GM12878 (cell line): ENCODE measurements around the gene CLDN14. TPM values are rescaled to one million over a fixed set of nuclear protein-coding genes. Genes with fewer than 3 reads are reported as not detected.

Experiments
- ATAC-seq: fragments of 200-7000 bp; cut with Tn5 transposase; 3 replicates; pipeline ENCODE4 v1.9.1; 2020; ENCODE audit warnings: mild to moderate bottlenecking, moderate library complexity
- BruUV-seq: library from RNA; stranded (reverse); fragments of 400-500 nt; replicated peaks from 2 replicates; lab custom pipeline; 2021; lab: Mats Ljungman, UMichigan
- CTCF ChIA-PET: fragments of 300-600 bp; sonication (Branson Sonifier 250); formaldehyde crosslinking; extraction: SDS; loops from one replicate; lab custom pipeline; 2021; ENCODE audit warnings: inconsistent platforms; lab: Yijun Ruan, JAX
- POLR2A ChIA-PET: fragments of 350-600 bp; formaldehyde crosslinking; extraction: SDS; loops from one replicate; lab custom pipeline; 2021; ENCODE audit warnings: inconsistent platforms; lab: Charles Lee
- RAD21 ChIA-PET: fragments of 300-600 bp; sonication (Branson Sonifier 250); formaldehyde crosslinking; loops from one replicate; lab custom pipeline; 2023; ENCODE audit warnings: antibody characterized with exemption; ENCODE audit not compliant: unreplicated experiment; lab: Charles Lee
- SMC1A ChIA-PET: fragments of 300-600 bp; sonication (Branson Sonifier 250); formaldehyde crosslinking; loops from one replicate; lab custom pipeline; 2023; ENCODE audit not compliant: unreplicated experiment, uncharacterized antibody; lab: Charles Lee
- DNase-seq: peaks from one replicate; pipeline ENCODE4 v3.0.0-alpha.2; 2011; ENCODE audit warnings: low read depth, low spot score
- FAIRE-seq: peaks from 3 replicates; lab custom pipeline; 2011; peaks lifted over from hg19 to GRCh38; lab: Jason Lieb, UNC
- H2AFZ ChIP-seq: 2 replicates; pipeline ENCODE4 v1.6.0; 2011; ENCODE audit warnings: low read depth, low read length, control low read depth; ENCODE audit not compliant: control insufficient read depth
- H3K27ac ChIP-seq: 2 replicates; pipeline ENCODE4 v1.5.1; 2011; ENCODE audit warnings: control low read depth; ENCODE audit not compliant: control insufficient read depth, insufficient read depth
- H3K27me3 ChIP-seq, 2 experiments: replicated peaks in 1 of 2; 2 replicates each; pipeline versions ENCODE4 v1.6.0 to v1.6.1; 2011; ENCODE audit warnings: low read length in 1 of 2; ENCODE audit not compliant: control insufficient read depth in 2 of 2, insufficient read depth in 2 of 2
- H3K36me3 ChIP-seq, 2 experiments: 2 replicates each; pipeline ENCODE4 v1.5.1; 2011; ENCODE audit warnings: low read length in 1 of 2; ENCODE audit not compliant: control insufficient read depth in 2 of 2, insufficient read depth in 2 of 2
- H3K4me1 ChIP-seq: 2 replicates; pipeline ENCODE4 v1.6.1; 2011; ENCODE audit warnings: mild to moderate bottlenecking, low read length, moderate library complexity, mixed read lengths; ENCODE audit not compliant: control insufficient read depth, insufficient read depth
- H3K4me2 ChIP-seq: 2 replicates; pipeline ENCODE4 v1.6.0; 2011; ENCODE audit warnings: control low read depth; ENCODE audit not compliant: control insufficient read depth, insufficient read depth
- H3K4me3 ChIP-seq: fragments of 200-600 bp; sonication (generic); 2 replicates; pipeline ENCODE4 v1.5.1; 2016
- H3K79me2 ChIP-seq: 2 replicates; pipeline ENCODE4 v1.6.0; 2011; ENCODE audit warnings: low read length; ENCODE audit not compliant: control insufficient read depth, insufficient read depth
- H3K9ac ChIP-seq: 2 replicates; pipeline ENCODE4 v1.8.0; 2011; ENCODE audit warnings: low read length, control low read depth, mixed read lengths; ENCODE audit not compliant: control insufficient read depth, insufficient read depth
- H3K9me3 ChIP-seq: replicated peaks from 3 replicates; pipeline ENCODE4 v1.5.1; 2011; ENCODE audit warnings: mild to moderate bottlenecking, low read length; ENCODE audit not compliant: control insufficient read depth, insufficient read depth
- H4K20me1 ChIP-seq: 2 replicates; pipeline ENCODE4 v1.6.0; 2011; ENCODE audit not compliant: control insufficient read depth, insufficient read depth
- EP300 ChIP-seq, 2 experiments: fragments of 150-350 bp in 1 of 2; IDR thresholded peaks; 2 replicates each; pipeline ENCODE4 v1.6.1; 2011 to 2012; ENCODE audit warnings: low read depth in 2 of 2, low read length in 2 of 2, borderline replicate concordance in 1 of 2, improper control_type of control experiment in 1 of 2, inconsistent platforms in 1 of 2; ENCODE audit not compliant: control insufficient read depth in 1 of 2
- GATAD2B ChIP-seq: fragments of 450-650 bp; conservative IDR thresholded peaks from 2 replicates; pipeline ENCODE4 v1.6.1; 2017; ENCODE audit warnings: low read depth, mild to moderate bottlenecking, moderate library complexity
- IRF4 ChIP-seq: IDR thresholded peaks from 2 replicates; pipeline ENCODE4 v1.6.1; 2011; ENCODE audit warnings: low read depth, low read length
- MTA3 ChIP-seq: IDR thresholded peaks from 2 replicates; pipeline ENCODE4 v1.6.1; 2012; ENCODE audit warnings: low read length, inconsistent platforms, borderline replicate concordance
- PML ChIP-seq: IDR thresholded peaks from 2 replicates; pipeline ENCODE4 v1.6.1; 2012; ENCODE audit warnings: low read length, inconsistent platforms
- RB1 ChIP-seq: fragments of 450-650 bp; formaldehyde crosslinking; IDR thresholded peaks from 2 replicates; pipeline ENCODE4 v1.6.1; 2017; ENCODE audit warnings: mild to moderate bottlenecking, borderline replicate concordance
- SMARCA5 ChIP-seq: fragments of 450-650 bp; IDR thresholded peaks from 2 replicates; pipeline ENCODE4 v1.6.1; 2017; ENCODE audit warnings: mild to moderate bottlenecking
- SREBF2 ChIP-seq: IDR thresholded peaks from 2 replicates; pipeline ENCODE4 v1.6.1; 2012; ENCODE audit warnings: mild to moderate bottlenecking, low read length
- WGBS: methylation state at CpG from one replicate; pipeline ENCODE4 v1.1.6; 2016; ENCODE audit warnings: low lambda C conversion rate; ENCODE audit not compliant: insufficient replicate concordance, insufficient coverage; ENCODE audit errors: missing lambda C conversion rate; 5-methylcytosine and 5-hydroxymethylcytosine counted together
- in situ Hi-C: fragments of 300-500 bp; cut with MboI; formaldehyde crosslinking; loops from 9 replicates; pipeline ENCODE4 v1.14.3; 2018; ENCODE audit warnings: mixed read lengths
- intact Hi-C: fragments of 100-400 bp; cut with micrococcal nuclease; formaldehyde crosslinking; loops from one replicate; pipeline ENCODE4 v1.14.2; 2022; ENCODE audit not compliant: unreplicated experiment
- polyA plus RNA-seq, 11 experiments: library from polyadenylated mRNA; depleted of rRNA in 4 of 11; unstranded in 6 of 11; stranded (reverse) in 5 of 11; fragments of >200 nt; fragmentation: Nextera tagmentation in 4 of 11; fragmentation: Illumina TruSeq in 1 of 11; extraction: Ambion mirVana in 4 of 11; extraction: Trizol in 1 of 11; gene quantifications; 1 replicate in 1 of 11; 2 replicates in 10 of 11; pipeline versions ENCODE4 v1.2.1 to v1.2.3, GENCODE V29; 2011 to 2016; ENCODE audit warnings: inconsistent platforms in 2 of 11, missing spikeins in 2 of 11, low read depth in 1 of 11
- total RNA-seq, 4 experiments: library from RNA; depleted of rRNA in 3 of 4; stranded (reverse); fragments of >200 nt in 3 of 4; fragmentation: Illumina TruSeq in 1 of 4; extraction: Trizol in 1 of 4; gene quantifications; 2 replicates each; pipeline versions ENCODE4 v1.2.1 to v1.2.3, GENCODE V29; 2013 to 2021
- TF ChIP-seq, protein P1 (sequence below): fragments of 450-650 bp; IDR thresholded peaks from 2 replicates; pipeline ENCODE4 v1.6.1; 2017; ENCODE audit warnings: mild to moderate bottlenecking, moderate library complexity
- TF ChIP-seq, protein P2 (sequence below): fragments of 450-650 bp; IDR thresholded peaks from 2 replicates; pipeline ENCODE4 v1.6.1; 2017; ENCODE audit warnings: mild to moderate bottlenecking
- TF ChIP-seq, protein P3 (sequence below): IDR thresholded peaks from 2 replicates; pipeline ENCODE4 v1.6.1; 2012; ENCODE audit warnings: low read depth, low read length, improper control_type of control experiment
- TF ChIP-seq, protein P4 (sequence below): fragments of 450-650 bp; IDR thresholded peaks from 2 replicates; pipeline ENCODE4 v1.6.1; 2018; ENCODE audit warnings: borderline replicate concordance, mild to moderate bottlenecking; ENCODE audit not compliant: partially characterized antibody

CLDN14 gene
- total and polyA plus RNA-seq, 10 of the 15 experiments (the other 5 are each of a cell fraction or from before 2014, with no cell fraction given) = 0.90 to 19.4 (median 6.6) TPM

DNA sequence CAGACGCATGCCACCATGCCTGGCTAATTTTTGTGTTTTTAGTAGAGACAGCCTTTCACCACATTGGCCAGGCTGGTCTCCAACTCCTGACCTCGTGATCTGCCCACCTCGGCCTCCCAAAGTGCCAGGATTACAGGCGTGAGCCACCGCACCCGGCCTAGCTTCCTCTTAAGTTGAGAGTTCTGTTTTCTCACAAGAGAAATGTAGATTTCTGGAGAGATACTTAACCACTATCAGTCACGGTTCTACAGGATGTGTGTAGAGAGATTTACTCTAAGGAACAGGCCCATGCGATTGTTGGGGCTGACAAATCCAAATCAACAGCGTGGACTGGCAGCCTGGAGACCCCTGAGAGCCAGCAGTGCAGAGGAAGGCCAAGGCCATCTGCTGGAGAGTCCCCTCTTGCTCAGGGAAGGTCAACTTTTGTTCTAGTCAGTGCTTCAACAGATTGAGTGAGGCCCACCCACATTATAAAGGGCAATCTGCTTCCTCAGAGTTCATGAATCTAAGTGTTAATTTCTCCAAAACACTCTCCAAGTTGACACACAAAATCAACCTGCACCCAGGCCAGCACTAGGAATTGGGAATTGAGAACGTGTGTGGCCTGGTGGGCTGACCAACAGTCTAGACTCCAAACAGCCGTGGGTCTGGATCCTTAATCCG lies 56.0 kb downstream of the CLDN14 start:
- ATAC-seq (no peak), DNase-seq (no peak), FAIRE-seq (no peak)
- Histone ChIP-seq H3K4me3 (no peak overlapping the region), H3K4me1 (no peaks in the 10 kb centered on the region), H3K9me3 (no peaks in the 10 kb centered on the region), H4K20me1 (no peaks in the 10 kb centered on the region), H3K27me3 (no peaks in the 10 kb centered on the region), H3K36me3 (peaks cover 2% of the 10 kb centered on the region in 2 experiments; a peak in 2 of 4 replicates), H3K4me2 (no peak overlapping the region), H2AFZ (no peak overlapping the region), H3K79me2 (no peaks in the 10 kb centered on the region), H3K9ac (no peak overlapping the region), H3K27ac (no peak overlapping the region)
- ChIA-PET SMC1A (interaction anchor here (0.8 to 1.5 kb wide), 3 partner anchors 13 to 163 kb away, joined by 3 to 6 read pairs (median 5); no protein-coding TSS in a partner anchor), RAD21 (interaction anchor here (0.6 to 2.0 kb wide), 3 partner anchors 36 to 164 kb away, joined by 3 to 4 read pairs (median 3); no protein-coding TSS in a partner anchor), POLR2A (no interaction called here), CTCF (interaction anchor here (1.0 to 2.4 kb wide), 6 partner anchors 74 to 224 kb away, joined by 3 to 18 read pairs (median 4); no protein-coding TSS in a partner anchor)
- no TSS peak for BruUV-seq
- 87% methylated on average over 12 of the region's 12 CpGs for WGBS
- intact Hi-C loops = loop anchor here (5.0 to 10.0 kb wide), 2 partner anchors 48 to 301 kb away; no protein-coding TSS in a partner anchor
- in situ Hi-C loops = loop anchor here (5.0 kb wide), 1 partner anchor 503 kb away; no protein-coding TSS in a partner anchor
- TF ChIP-seq SMARCA5 (no peak), RB1 (no peak), EP300 (IDR thresholded peaks at IDR 0.05; ENCODE audit: borderline replicate concordance in 1 of 2, control insufficient read depth in 1 of 2, low read depth in 2 of 2, low read length in 2 of 2) (no peak), IRF4 (no peak), PML (no peak), MTA3 (no peak), SREBF2 (no peak), GATAD2B (no peak)
- TF ChIP-seq, protein P1, sequence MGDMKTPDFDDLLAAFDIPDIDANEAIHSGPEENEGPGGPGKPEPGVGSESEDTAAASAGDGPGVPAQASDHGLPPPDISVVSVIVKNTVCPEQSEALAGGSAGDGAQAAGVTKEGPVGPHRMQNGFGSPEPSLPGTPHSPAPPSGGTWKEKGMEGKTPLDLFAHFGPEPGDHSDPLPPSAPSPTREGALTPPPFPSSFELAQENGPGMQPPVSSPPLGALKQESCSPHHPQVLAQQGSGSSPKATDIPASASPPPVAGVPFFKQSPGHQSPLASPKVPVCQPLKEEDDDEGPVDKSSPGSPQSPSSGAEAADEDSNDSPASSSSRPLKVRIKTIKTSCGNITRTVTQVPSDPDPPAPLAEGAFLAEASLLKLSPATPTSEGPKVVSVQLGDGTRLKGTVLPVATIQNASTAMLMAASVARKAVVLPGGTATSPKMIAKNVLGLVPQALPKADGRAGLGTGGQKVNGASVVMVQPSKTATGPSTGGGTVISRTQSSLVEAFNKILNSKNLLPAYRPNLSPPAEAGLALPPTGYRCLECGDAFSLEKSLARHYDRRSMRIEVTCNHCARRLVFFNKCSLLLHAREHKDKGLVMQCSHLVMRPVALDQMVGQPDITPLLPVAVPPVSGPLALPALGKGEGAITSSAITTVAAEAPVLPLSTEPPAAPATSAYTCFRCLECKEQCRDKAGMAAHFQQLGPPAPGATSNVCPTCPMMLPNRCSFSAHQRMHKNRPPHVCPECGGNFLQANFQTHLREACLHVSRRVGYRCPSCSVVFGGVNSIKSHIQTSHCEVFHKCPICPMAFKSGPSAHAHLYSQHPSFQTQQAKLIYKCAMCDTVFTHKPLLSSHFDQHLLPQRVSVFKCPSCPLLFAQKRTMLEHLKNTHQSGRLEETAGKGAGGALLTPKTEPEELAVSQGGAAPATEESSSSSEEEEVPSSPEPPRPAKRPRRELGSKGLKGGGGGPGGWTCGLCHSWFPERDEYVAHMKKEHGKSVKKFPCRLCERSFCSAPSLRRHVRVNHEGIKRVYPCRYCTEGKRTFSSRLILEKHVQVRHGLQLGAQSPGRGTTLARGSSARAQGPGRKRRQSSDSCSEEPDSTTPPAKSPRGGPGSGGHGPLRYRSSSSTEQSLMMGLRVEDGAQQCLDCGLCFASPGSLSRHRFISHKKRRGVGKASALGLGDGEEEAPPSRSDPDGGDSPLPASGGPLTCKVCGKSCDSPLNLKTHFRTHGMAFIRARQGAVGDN = no peak
- TF ChIP-seq, protein P2, sequence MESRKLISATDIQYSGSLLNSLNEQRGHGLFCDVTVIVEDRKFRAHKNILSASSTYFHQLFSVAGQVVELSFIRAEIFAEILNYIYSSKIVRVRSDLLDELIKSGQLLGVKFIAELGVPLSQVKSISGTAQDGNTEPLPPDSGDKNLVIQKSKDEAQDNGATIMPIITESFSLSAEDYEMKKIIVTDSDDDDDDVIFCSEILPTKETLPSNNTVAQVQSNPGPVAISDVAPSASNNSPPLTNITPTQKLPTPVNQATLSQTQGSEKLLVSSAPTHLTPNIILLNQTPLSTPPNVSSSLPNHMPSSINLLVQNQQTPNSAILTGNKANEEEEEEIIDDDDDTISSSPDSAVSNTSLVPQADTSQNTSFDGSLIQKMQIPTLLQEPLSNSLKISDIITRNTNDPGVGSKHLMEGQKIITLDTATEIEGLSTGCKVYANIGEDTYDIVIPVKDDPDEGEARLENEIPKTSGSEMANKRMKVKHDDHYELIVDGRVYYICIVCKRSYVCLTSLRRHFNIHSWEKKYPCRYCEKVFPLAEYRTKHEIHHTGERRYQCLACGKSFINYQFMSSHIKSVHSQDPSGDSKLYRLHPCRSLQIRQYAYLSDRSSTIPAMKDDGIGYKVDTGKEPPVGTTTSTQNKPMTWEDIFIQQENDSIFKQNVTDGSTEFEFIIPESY = no peak
- TF ChIP-seq, protein P3, sequence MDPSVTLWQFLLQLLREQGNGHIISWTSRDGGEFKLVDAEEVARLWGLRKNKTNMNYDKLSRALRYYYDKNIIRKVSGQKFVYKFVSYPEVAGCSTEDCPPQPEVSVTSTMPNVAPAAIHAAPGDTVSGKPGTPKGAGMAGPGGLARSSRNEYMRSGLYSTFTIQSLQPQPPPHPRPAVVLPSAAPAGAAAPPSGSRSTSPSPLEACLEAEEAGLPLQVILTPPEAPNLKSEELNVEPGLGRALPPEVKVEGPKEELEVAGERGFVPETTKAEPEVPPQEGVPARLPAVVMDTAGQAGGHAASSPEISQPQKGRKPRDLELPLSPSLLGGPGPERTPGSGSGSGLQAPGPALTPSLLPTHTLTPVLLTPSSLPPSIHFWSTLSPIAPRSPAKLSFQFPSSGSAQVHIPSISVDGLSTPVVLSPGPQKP = no peak
- TF ChIP-seq, protein P4, sequence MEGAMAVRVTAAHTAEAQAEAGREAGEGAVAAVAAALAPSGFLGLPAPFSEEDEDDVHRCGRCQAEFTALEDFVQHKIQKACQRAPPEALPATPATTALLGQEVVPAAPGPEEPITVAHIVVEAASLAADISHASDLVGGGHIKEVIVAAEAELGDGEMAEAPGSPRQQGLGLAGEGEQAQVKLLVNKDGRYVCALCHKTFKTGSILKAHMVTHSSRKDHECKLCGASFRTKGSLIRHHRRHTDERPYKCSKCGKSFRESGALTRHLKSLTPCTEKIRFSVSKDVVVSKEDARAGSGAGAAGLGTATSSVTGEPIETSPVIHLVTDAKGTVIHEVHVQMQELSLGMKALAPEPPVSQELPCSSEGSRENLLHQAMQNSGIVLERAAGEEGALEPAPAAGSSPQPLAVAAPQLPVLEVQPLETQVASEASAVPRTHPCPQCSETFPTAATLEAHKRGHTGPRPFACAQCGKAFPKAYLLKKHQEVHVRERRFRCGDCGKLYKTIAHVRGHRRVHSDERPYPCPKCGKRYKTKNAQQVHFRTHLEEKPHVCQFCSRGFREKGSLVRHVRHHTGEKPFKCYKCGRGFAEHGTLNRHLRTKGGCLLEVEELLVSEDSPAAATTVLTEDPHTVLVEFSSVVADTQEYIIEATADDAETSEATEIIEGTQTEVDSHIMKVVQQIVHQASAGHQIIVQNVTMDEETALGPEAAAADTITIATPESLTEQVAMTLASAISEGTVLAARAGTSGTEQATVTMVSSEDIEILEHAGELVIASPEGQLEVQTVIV = no peak
